ENCODE measurements around the gene COL18A1. TPM values are rescaled to one million over a fixed set of nuclear protein-coding genes. Genes with fewer than 3 reads are reported as not detected.

COL18A1 gene
- total and polyA plus RNA-seq, 2 of the 8 experiments (the other 6 are each of a cell fraction or from before 2014, with no cell fraction given), result 145 to 201 TPM

- CTCF ChIA-PET (ENCODE audit: partially characterized antibody), result interaction anchor here (0.6 to 1.7 kb wide), 2 partner anchors 16 to 37 kb away, joined by 3 to 4 read pairs; no protein-coding TSS in a partner anchor
- no peak for FAIRE-seq
- no peak overlapping the region for H2AK5ac ChIP-seq (ENCODE audit: low read depth, low read length)
- TF ChIP-seq CEBPB (IDR thresholded peaks at IDR 0.05; ENCODE audit: low read depth, low read length) (no peak), ZNF274 (IDR thresholded peaks at IDR 0.05; ENCODE audit: borderline replicate concordance, extremely low read depth, low read length) (no peak), SIN3A (conservative IDR thresholded peaks at IDR 0.05 in 1 of 2, IDR thresholded peaks at IDR 0.05 in 1 of 2; ENCODE audit: low read depth in 1 of 2, low read length in 2 of 2) (no peak), USF2 (IDR thresholded peaks at IDR 0.05; ENCODE audit: low read length) (no peak), BACH1 (IDR thresholded peaks at IDR 0.05; ENCODE audit: low read length) (no peak), SUZ12 (IDR thresholded peaks at IDR 0.05; ENCODE audit: low read length) (no peak), KDM1A (IDR thresholded peaks at IDR 0.05; ENCODE audit: borderline replicate concordance, low read length) (no peak), TAF7 (optimal IDR thresholded peaks at IDR 0.05; ENCODE audit: borderline replicate concordance, low read depth, low read length) (no peak), CREB1 (IDR thresholded peaks at IDR 0.05) (no peak), RXRA (IDR thresholded peaks at IDR 0.05; ENCODE audit: insufficient read depth, low read depth, low read length) (no peak), SP4 (IDR thresholded peaks at IDR 0.05; ENCODE audit: low read length) (no peak), RFX5 (IDR thresholded peaks at IDR 0.05; ENCODE audit: borderline replicate concordance, low read depth, low read length) (no peak)
- TF ChIP-seq, protein P1, sequence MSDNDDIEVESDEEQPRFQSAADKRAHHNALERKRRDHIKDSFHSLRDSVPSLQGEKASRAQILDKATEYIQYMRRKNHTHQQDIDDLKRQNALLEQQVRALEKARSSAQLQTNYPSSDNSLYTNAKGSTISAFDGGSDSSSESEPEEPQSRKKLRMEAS (IDR thresholded peaks at IDR 0.05), result no peak
These were observed 87.8 kb downstream of the COL18A1 start for GRCh38 chr21:45492765-45493164.

More at GRCh38 chr21:45492765-45493164, 87.8 kb downstream of the COL18A1 start:
- Histone ChIP-seq H2BK120ac (replicated peaks; ENCODE audit: low read depth, low read length) (no peak overlapping the region), H4K5ac (ENCODE audit: insufficient read length, low read depth, low read length) (no peak overlapping the region), H2AFZ (ENCODE audit: low read length) (no peak overlapping the region), H4K20me1 (replicated peaks in 1 of 2; ENCODE audit: control insufficient read depth in 1 of 2, insufficient read depth in 2 of 2, low read length in 2 of 2) (peaks cover 2 to 10% of the 10 kb centered on the region in 2 experiments), H3K4ac (replicated peaks; ENCODE audit: insufficient read length, low read depth, low read length) (no peak overlapping the region), H3K14ac (ENCODE audit: insufficient read length) (no peak overlapping the region), H3K4me2 (ENCODE audit: insufficient read depth in 1 of 2, low read depth in 2 of 2, low read length in 2 of 2) (no peak overlapping the region), H3K18ac (ENCODE audit: extremely low read depth, low read length) (no peak overlapping the region), H3K4me1 (replicated peaks in 1 of 4; ENCODE audit: control insufficient read depth in 3 of 4, insufficient read depth in 4 of 4, low read length in 3 of 4) (peaks cover 0 to 18% (median 11%) of the 10 kb centered on the region in 4 experiments; a peak in 6 of 7 replicates), H2BK12ac (ENCODE audit: low read depth, low read length) (no peak overlapping the region), H3K23ac (ENCODE audit: insufficient read length) (no peak overlapping the region), H2BK20ac (ENCODE audit: low read length) (no peak overlapping the region), H4K8ac (ENCODE audit: extremely low read depth, insufficient read depth, low read length) (no peak overlapping the region; the same call in 1 of the 2 replicates), H3K79me2 (ENCODE audit: control insufficient read depth in 1 of 2, insufficient read depth in 2 of 2, low read length in 2 of 2) (no peaks in the 10 kb centered on the region), H3K27me3 (replicated peaks in 1 of 4; ENCODE audit: control insufficient read depth in 3 of 4, extremely low read depth in 1 of 4, insufficient read depth in 3 of 4, low read length in 3 of 4) (no peaks in the 10 kb centered on the region), H3K36me3 (ENCODE audit: control insufficient read depth in 2 of 4, insufficient read depth in 4 of 4, low read length in 3 of 4) (peaks cover 7 to 59% (median 23%) of the 10 kb centered on the region in 4 experiments), H3K9ac (replicated peaks in 1 of 4; ENCODE audit: extremely low read depth in 1 of 4, low read depth in 3 of 4, low read length in 3 of 4) (no peak overlapping the region), H3K4me3 (ENCODE audit: extremely low read depth in 1 of 4, insufficient read depth in 2 of 4, low read depth in 3 of 4, low read length in 4 of 4) (no peak overlapping the region), H2BK5ac (ENCODE audit: low read depth, low read length) (no peak overlapping the region; the same call in 1 of the 2 replicates), H3K79me1 (ENCODE audit: low read depth, low read length) (no peaks in the 10 kb centered on the region; the same call in 1 of the 2 replicates), H3K27ac (ENCODE audit: low read depth, low read length) (0 out of 2 replicates have a peak overlapping the region, but pooled peaks have one; percentile 58), H3K56ac (replicated peaks; ENCODE audit: insufficient read length, low read depth, low read length) (no peak overlapping the region), H3K9me3 (ENCODE audit: insufficient read depth in 2 of 2, low read depth in 1 of 2, low read length in 1 of 2) (no peaks in the 10 kb centered on the region), H2BK15ac (ENCODE audit: low read length) (no peak overlapping the region), H4K91ac (replicated peaks; ENCODE audit: insufficient read length, low read length) (no peak overlapping the region), H3K23me2 (ENCODE audit: low read depth, low read length) (no peaks in the 10 kb centered on the region)
- no peak for DNase-seq (ENCODE audit: low read depth in 1 of 2, low spot score in 2 of 2)
- POLR2A ChIA-PET (ENCODE audit: partially characterized antibody), result interaction anchor here (0.6 to 2.2 kb wide), 7 partner anchors 9 to 844 kb away, joined by 3 to 7 read pairs (median 4); no protein-coding TSS in a partner anchor
- WGBS, 2 experiments (ENCODE audit: extremely low coverage in 1 of 2, insufficient coverage in 1 of 2, insufficient read length in 1 of 2, insufficient replicate concordance in 2 of 2, low coverage in 1 of 2, low lambda C conversion rate in 2 of 2, missing lambda C conversion rate in 1 of 2), result 91% methylated on average over 17 of the region's 20 CpGs; no CpG with 5 or more reads in 1 of the 2 experiments

Measured in H1 (cell line).